Sigmoid colon (tissue), 7 donors: Measurements from ENCODE around the gene LTBP1. TPM values are rescaled to one million over a fixed set of nuclear protein-coding genes. Genes with fewer than 3 reads are reported as not detected.
A peak's percentile ranks its signal among the peaks of the same experiment; 100 is the strongest.

Experiments used
- DNase-seq: peaks from one replicate; pipeline ENCODE4 v3.0.0-alpha.2; 2019
- H3K27ac ChIP-seq, 4 donors: fragments of 200-600 bp; sonication (generic); one replicate each; pipeline ENCODE4 v1.5.1; 2016 to 2019; ENCODE audit warnings: mild to moderate bottlenecking in 1 of 4
- H3K27me3 ChIP-seq, 3 donors: fragments of 200-600 bp; sonication (generic); one replicate each; pipeline ENCODE4 v1.5.1; 2019; ENCODE audit warnings: mild to moderate bottlenecking in 1 of 3
- H3K36me3 ChIP-seq, 4 donors: fragments of 200-600 bp; sonication (generic); one replicate each; pipeline ENCODE4 v1.5.1; 2016 to 2019
- H3K4me1 ChIP-seq, 4 donors: fragments of 200-600 bp; sonication (generic); one replicate each; pipeline ENCODE4 v1.5.1; 2017 to 2019
- H3K4me3 ChIP-seq, 4 donors: fragments of 200-600 bp; sonication (generic); one replicate each; pipeline ENCODE4 v1.5.1; 2017 to 2019; ENCODE audit warnings: mild to moderate bottlenecking in 2 of 4, moderate library complexity in 1 of 4
- H3K9me3 ChIP-seq, 4 donors: fragments of 200-600 bp in 3 of 4; sonication (generic) in 3 of 4; one replicate each; pipeline versions ENCODE4 v1.5.1 to v1.6.1; 2013 to 2019
- EP300 ChIP-seq, 4 donors: sonication (generic); formaldehyde crosslinking; IDR thresholded peaks; one replicate each; pipeline ENCODE4 v1.6.1; 2017; ENCODE audit warnings: antibody characterized with exemption in 4 of 4
- POLR2A ChIP-seq, 2 donors: fragments of 450-650 bp; IDR thresholded peaks; one replicate each; pipeline ENCODE4 v1.6.1; 2016; ENCODE audit warnings: antibody characterized with exemption in 2 of 2, mild to moderate bottlenecking in 2 of 2, moderate library complexity in 2 of 2
- POLR2AphosphoS5 ChIP-seq, 4 donors: sonication (generic); formaldehyde crosslinking; IDR thresholded peaks; one replicate each; pipeline ENCODE4 v1.6.1; 2017; ENCODE audit warnings: antibody characterized with exemption in 4 of 4
- WGBS, 2 donors: extraction: QIAGEN DNeasy Blood & Tissue Kit; methylation state at CpG; one replicate each; pipeline ENCODE4 v1.1.7; 2013; 5-methylcytosine and 5-hydroxymethylcytosine counted together
- intact Hi-C: fragments of 100-400 bp; cut with DNase I; formaldehyde crosslinking; loops from one replicate; pipeline ENCODE4 v1.15.1; 2023
- polyA plus RNA-seq, 3 donors: library from polyadenylated mRNA; stranded (reverse); fragments of 200-250 nt; gene quantifications; one replicate each; pipeline ENCODE4 v1.2.3, GENCODE V29; 2013
- total RNA-seq, 4 donors: library from RNA; depleted of rRNA; stranded (reverse); fragments of >200 nt; gene quantifications; one replicate each; pipeline ENCODE4 v1.1.0, GENCODE V29; 2016
- TF ChIP-seq, protein P1 (sequence below), 4 experiments: fragments of 450-650 bp in 3 of 4; fragments of 200-600 bp in 1 of 4; IDR thresholded peaks; one replicate each; pipeline ENCODE4 v1.5.1; 2016 to 2019; ENCODE audit warnings: antibody characterized with exemption in 4 of 4, mild to moderate bottlenecking in 3 of 4, moderate library complexity in 2 of 4
- donor health status: healthy with polysubstance abuse.
- donor health status: Bipolar disorder and iron deficiency.
- donor health status: healthy.

The LTBP1 gene
- total and polyA plus RNA-seq, 7 donors = 3.0 to 102 (median 34.2) TPM

DNA sequence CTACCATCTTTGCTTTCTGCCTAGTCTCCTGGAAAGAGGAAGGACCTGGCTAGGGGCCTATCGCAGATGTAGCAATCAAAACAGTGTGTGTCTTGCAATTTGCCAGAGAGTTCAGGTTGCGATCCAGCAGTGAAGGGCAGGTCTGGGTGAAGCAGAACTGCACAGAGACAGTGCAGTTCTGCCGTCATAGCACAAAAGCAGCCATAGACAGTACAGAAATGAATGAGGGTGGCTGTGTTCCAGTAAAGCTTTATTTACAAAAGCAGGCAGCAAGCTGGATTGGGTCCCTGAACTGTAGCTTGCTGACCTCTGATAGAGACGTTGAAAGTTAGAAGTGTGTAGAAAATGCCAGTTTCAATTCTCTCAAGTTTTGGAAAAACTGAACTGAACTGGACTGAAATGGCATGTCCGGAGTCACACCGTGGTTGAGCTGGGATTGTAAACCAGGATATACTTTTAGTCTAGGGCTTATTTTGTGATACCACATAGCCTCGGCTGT, 186.8 kb downstream of the LTBP1 start:
- H3K36me3 ChIP-seq = no peaks in the 10 kb centered on the region
- peak overlapping the region; percentile 84 to 91 (median 89) for H3K27ac ChIP-seq
- H3K4me1 ChIP-seq = peaks cover 0 to 71% (median 60%) of the 10 kb centered on the region in 4 donors
- peak overlapping the region in 3 of 4 donors; percentile 42 to 53 (median 53) for H3K4me3 ChIP-seq
- WGBS, 2 donors = 76% methylated on average over 7 of the region's 7 CpGs
- intact Hi-C loops = loop anchor here (5.0 to 10.0 kb wide), 5 partner anchors 71 to 576 kb away; no protein-coding TSS in a partner anchor
- H3K9me3 ChIP-seq = no peaks in the 10 kb centered on the region
- DNase-seq = peak; percentile 71
- TF ChIP-seq POLR2AphosphoS5 (IDR thresholded peaks at IDR 0.05) (peak in 3 of 4 donors; percentile 10 to 45 (median 15)), POLR2A (IDR thresholded peaks at IDR 0.05) (no peak)
- TF ChIP-seq, protein P1, sequence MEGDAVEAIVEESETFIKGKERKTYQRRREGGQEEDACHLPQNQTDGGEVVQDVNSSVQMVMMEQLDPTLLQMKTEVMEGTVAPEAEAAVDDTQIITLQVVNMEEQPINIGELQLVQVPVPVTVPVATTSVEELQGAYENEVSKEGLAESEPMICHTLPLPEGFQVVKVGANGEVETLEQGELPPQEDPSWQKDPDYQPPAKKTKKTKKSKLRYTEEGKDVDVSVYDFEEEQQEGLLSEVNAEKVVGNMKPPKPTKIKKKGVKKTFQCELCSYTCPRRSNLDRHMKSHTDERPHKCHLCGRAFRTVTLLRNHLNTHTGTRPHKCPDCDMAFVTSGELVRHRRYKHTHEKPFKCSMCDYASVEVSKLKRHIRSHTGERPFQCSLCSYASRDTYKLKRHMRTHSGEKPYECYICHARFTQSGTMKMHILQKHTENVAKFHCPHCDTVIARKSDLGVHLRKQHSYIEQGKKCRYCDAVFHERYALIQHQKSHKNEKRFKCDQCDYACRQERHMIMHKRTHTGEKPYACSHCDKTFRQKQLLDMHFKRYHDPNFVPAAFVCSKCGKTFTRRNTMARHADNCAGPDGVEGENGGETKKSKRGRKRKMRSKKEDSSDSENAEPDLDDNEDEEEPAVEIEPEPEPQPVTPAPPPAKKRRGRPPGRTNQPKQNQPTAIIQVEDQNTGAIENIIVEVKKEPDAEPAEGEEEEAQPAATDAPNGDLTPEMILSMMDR (IDR thresholded peaks at IDR 0.05) = no peak
- no peaks in the 10 kb centered on the region for H3K27me3 ChIP-seq

DNA sequence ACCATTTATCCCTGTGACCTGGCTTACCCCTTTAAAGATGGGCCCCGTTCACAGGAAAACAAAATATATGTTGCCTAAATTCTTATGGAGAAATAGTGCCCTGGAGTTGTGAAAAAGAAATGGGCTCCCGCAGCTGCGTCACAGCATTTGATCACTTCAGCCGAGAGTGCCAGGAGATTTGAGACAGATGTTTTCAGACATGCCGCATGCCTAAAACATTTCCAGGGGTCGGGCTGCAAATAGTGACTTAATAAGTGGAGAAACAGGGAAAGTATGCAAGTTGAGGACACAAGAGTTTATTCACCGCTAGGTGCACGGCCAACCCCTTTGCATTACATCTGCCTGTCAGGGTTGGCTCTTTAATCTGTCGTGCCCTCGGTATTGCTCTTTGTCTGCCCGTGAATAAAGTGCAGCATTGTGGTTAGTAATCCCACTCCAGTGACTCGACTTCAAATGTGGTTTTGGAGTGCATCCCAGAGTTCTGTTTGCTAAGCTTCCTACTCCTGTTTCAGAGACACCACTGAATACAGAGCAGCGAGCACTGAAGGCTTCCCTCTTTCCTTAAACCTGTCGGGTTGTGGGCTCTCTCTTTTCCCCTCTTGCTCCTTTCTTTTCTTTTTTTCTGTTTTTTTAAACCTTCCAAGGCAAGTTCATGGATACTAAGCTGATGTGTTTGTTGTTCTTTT, 187.5 kb downstream of the LTBP1 start:
- no peaks in the 10 kb centered on the region for H3K9me3 ChIP-seq
- no peaks in the 10 kb centered on the region for H3K36me3 ChIP-seq
- no peaks in the 10 kb centered on the region for H3K27me3 ChIP-seq
- 63 to 64% methylated on average over 14 of the region's 14 CpGs for WGBS, 2 donors
- intact Hi-C loops = loop anchor here (5.0 to 10.0 kb wide), 5 partner anchors 72 to 577 kb away; no protein-coding TSS in a partner anchor
- peak overlapping the region; percentile 24 to 53 (median 48) for H3K4me3 ChIP-seq
- peak overlapping the region; percentile 84 to 91 (median 89) for H3K27ac ChIP-seq
- TF ChIP-seq EP300 (IDR thresholded peaks at IDR 0.05) (peak in 1 of 4 donors; percentile 2), POLR2A (IDR thresholded peaks at IDR 0.05) (peak in 1 of 2 donors; percentile 69), POLR2AphosphoS5 (IDR thresholded peaks at IDR 0.05) (peak; percentile 6 to 77 (median 62))
- TF ChIP-seq, protein P1 (IDR thresholded peaks at IDR 0.05) = peak in 1 of 4 experiments; percentile 21
- peak; percentile 85 for DNase-seq
- peaks cover 0 to 73% (median 60%) of the 10 kb centered on the region in 4 donors for H3K4me1 ChIP-seq

DNA sequence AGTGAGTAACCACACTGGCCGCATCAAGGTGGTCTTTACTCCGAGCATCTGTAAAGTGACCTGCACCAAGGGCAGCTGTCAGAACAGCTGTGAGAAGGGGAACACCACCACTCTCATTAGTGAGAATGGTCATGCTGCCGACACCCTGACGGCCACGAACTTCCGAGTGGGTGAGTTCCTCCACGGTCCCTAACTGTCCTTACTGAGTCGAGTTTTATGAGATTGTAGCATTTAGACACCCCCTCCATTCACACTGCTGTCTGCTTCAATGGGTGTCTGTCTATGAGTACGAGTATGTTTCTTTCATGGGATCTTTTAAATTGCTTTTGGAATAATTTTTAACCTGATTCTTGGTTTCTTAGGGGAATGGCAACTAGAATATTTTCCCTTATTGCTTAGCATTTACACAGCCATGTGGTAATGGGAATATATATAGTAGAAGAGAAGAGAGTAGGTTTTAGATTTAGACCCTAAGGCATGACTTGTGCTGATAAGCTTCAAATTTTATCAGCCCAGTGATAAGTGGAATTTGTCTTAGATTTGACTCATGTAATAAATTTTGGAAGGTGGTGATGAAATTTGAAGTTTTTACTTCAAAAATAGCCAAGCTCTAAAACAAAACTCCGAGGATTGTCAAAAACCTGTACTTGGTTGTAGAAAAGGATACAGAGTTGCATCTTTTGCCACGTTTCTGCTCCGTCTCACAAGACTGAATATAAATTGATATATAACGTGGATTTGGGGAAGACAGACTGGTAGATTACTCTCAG, 188.2 kb downstream of the LTBP1 start:
- no peaks in the 10 kb centered on the region for H3K36me3 ChIP-seq
- H3K9me3 ChIP-seq = no peaks in the 10 kb centered on the region
- TF ChIP-seq POLR2A (IDR thresholded peaks at IDR 0.05) = no peak
- TF ChIP-seq, protein P1 (IDR thresholded peaks at IDR 0.05) = no peak
- no peak for TF ChIP-seq POLR2AphosphoS5 (IDR thresholded peaks at IDR 0.05)
- WGBS, 2 donors = 77 to 82% methylated on average over 13 of the region's 13 CpGs
- peaks cover 0 to 81% (median 64%) of the 10 kb centered on the region in 4 donors for H3K4me1 ChIP-seq
- no peaks in the 10 kb centered on the region for H3K27me3 ChIP-seq
- peak overlapping the region; percentile 24 to 53 (median 48) for H3K4me3 ChIP-seq
- DNase-seq = no peak
- peak overlapping the region; percentile 84 to 91 (median 89) for H3K27ac ChIP-seq
- intact Hi-C loops = loop anchor here (5.0 to 10.0 kb wide), 5 partner anchors 73 to 578 kb away; no protein-coding TSS in a partner anchor

DNA sequence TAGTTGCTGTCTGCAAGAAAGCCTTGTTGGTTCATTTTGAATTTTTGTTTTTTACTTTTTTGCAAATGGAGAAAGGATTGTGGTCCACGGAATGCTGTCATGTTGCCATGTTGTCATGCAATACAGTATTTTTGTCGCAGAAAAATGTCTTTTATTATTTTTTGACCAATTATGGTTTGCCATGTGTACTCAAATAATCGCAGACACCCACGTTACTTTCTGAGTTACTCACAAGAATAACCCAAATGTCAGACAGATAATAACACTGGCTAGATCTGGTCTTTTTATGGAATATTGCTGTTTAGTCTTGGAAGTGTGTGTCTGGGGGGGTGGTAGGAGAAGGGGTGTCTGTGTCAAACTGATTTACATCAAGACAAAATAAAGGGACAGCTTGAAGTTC, 188.9 kb downstream of the LTBP1 start:
- H3K4me3 ChIP-seq = peak overlapping the region in 3 of 4 donors; percentile 42 to 53 (median 53)
- H3K27me3 ChIP-seq = no peaks in the 10 kb centered on the region
- H3K27ac ChIP-seq = peak overlapping the region; percentile 84 to 91 (median 89)
- no peak for DNase-seq
- H3K9me3 ChIP-seq = no peaks in the 10 kb centered on the region
- intact Hi-C loops = loop anchor here (10.0 kb wide), 2 partner anchors 139 to 229 kb away; no protein-coding TSS in a partner anchor
- 68 to 79% methylated on average over 4 of the region's 4 CpGs for WGBS, 2 donors
- peaks cover 0 to 81% (median 64%) of the 10 kb centered on the region in 4 donors for H3K4me1 ChIP-seq
- TF ChIP-seq EP300 (IDR thresholded peaks at IDR 0.05) (no peak), POLR2A (IDR thresholded peaks at IDR 0.05) (no peak), POLR2AphosphoS5 (IDR thresholded peaks at IDR 0.05) (no peak)
- TF ChIP-seq, protein P1 (IDR thresholded peaks at IDR 0.05) = no peak
- no peaks in the 10 kb centered on the region for H3K36me3 ChIP-seq
